ACC112 (cell line): ENCODE measurements around the gene METTL21C.

Experiments
- H2AFZ ChIP-seq: fragments of 200-600 bp; sonication (generic); one replicate; pipeline ENCODE4 v1.6.0; 2017; ENCODE audit warnings: antibody characterized with exemption, low read length; ENCODE audit not compliant: unreplicated experiment
- H3K27ac ChIP-seq: fragments of 200-600 bp; sonication (generic); 2 replicates; pipeline ENCODE4 v1.5.1; 2014; ENCODE audit warnings: low read depth, mild to moderate bottlenecking, antibody characterized with exemption, low read length, moderate library complexity
- H3K27me3 ChIP-seq: fragments of 200-600 bp; sonication (generic); 2 replicates; pipeline ENCODE4 v1.6.1; 2014; ENCODE audit warnings: mild to moderate bottlenecking, antibody characterized with exemption, low read length, moderate library complexity, mixed read lengths; ENCODE audit not compliant: insufficient read depth
- H3K36me3 ChIP-seq: fragments of 200-600 bp; sonication (generic); 2 replicates; pipeline ENCODE4 v1.6.1; 2016; ENCODE audit warnings: mild to moderate bottlenecking, antibody characterized with exemption, low read length, moderate library complexity, mixed read lengths; ENCODE audit not compliant: insufficient read depth
- H3K4me1 ChIP-seq: fragments of 200-600 bp; sonication (generic); one replicate; pipeline ENCODE4 v1.6.1; 2016; ENCODE audit warnings: low read length, mixed read lengths; ENCODE audit not compliant: insufficient read depth, unreplicated experiment, control insufficient read depth
- H3K4me3 ChIP-seq: fragments of 200-600 bp; sonication (generic); 2 replicates; pipeline ENCODE4 v1.5.1; 2014; ENCODE audit warnings: mild to moderate bottlenecking, low read depth, low read length
- H3K79me2 ChIP-seq: fragments of 200-600 bp; sonication (generic); one replicate; pipeline ENCODE4 v1.6.0; 2016; ENCODE audit warnings: low read length; ENCODE audit not compliant: control insufficient read depth, unreplicated experiment, insufficient read depth

Gene METTL21C

DNA sequence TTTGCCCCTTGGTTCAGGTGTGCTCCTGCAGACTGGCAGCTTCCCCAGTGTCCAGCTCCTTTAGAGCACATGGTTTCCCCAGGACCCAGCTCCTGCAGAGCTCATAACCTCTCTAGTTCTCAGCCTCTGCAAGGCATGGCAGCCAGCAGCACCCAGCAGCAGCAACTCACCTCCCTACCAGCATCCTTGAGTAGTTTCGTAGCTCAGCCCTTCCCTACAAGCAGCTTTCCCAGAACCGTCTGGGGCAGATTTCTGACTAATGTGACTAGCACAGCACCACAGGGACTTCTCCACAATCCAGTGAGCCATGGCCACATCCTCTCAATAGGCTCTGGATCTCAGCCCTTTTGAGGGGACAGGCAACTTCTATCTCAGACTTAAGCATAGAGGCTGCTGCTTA is 14.1 kb upstream of the METTL21C start:
- Histone ChIP-seq H3K27ac (no peak overlapping the region), H2AFZ (no peak overlapping the region)

DNA sequence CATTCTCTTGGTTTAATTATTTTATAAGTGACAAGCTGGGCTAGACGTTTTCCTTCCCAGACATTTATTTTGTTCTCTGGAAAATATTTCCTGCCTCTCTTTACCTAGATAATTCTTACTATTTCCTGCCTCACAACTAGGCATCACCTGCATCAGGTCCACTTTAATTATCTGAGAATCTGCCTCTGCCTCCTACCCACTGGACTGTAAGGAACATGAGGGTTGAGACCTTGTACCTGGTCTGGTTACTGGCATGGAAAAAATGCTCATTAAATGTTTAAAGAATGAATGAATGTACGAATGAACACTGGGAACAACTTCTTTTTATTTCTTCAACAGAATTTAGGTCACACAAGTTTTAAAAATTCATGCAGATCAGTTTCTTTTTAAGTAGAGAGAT is 13.4 kb upstream of the METTL21C start:
- peaks cover 38% of the 10 kb centered on the region for H3K4me1 ChIP-seq
- H3K27me3 ChIP-seq, result no peaks in the 10 kb centered on the region
- no peak overlapping the region for H3K4me3 ChIP-seq
- no peak overlapping the region for H2AFZ ChIP-seq
- H3K79me2 ChIP-seq, result no peaks in the 10 kb centered on the region
- H3K36me3 ChIP-seq, result no peaks in the 10 kb centered on the region
- peak overlapping the region; percentile 51 for H3K27ac ChIP-seq

More for the DNA sequence above, 14.1 kb upstream of the METTL21C start:
- H3K4me3 ChIP-seq, result no peak overlapping the region
- peaks cover 31% of the 10 kb centered on the region for H3K4me1 ChIP-seq
- no peaks in the 10 kb centered on the region for H3K36me3 ChIP-seq
- H3K79me2 ChIP-seq, result no peaks in the 10 kb centered on the region
- no peaks in the 10 kb centered on the region for H3K27me3 ChIP-seq

- Histone ChIP-seq H3K79me2 (no peaks in the 10 kb centered on the region), H3K4me3 (peak overlapping the region; percentile 35; the same call in 1 of the 2 replicates), H2AFZ (no peak overlapping the region), H3K27ac (peak overlapping the region; percentile 51), H3K36me3 (no peaks in the 10 kb centered on the region), H3K27me3 (no peaks in the 10 kb centered on the region), H3K4me1 (peaks cover 41% of the 10 kb centered on the region)
These were observed 12.6 kb upstream of the METTL21C start for GRCh38 chr13:102707467-102707866.

DNA sequence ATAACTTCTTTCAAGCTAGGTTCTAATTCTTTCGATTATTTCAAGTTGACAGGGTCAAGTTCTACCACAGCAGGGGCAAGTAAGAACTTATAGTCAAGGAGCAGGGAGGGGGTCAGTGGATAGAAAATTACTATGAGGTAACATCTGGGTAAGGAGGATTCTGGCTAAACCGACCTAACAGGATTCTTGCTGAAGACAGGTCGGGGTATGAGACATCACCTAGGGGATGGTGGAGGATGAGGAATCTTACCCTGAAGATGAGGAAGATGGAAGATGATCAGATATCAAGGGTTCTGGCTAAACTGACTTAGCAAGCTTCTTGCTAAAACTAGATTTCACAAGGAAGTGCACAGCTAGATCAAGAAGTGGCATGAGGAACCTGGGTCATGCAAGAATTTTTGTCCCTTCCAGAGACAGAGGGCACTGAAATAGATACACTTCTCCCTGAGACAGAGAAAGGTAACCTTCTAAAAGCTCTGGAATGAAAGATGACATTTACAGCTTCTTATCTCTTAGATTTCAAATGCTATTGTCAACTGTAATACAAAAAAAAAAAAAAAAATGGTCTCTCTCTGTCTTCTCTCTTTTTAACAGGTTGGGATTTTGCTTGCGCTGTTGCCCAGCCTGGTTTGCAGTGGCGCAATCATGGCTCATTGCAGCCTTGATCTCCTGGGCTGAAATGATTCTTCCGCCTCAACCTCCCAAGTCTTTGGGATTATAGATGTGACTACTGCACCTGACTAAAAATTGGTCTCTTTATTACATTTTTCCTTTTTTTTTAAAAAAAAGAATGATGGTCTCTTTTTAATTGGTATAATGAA is 9.6 kb upstream of the METTL21C start:
- Histone ChIP-seq H3K27me3 (no peaks in the 10 kb centered on the region), H3K4me3 (no peak overlapping the region)

GRCh38 chr13:102703726-102704035 is 8.8 kb upstream of the METTL21C start:
- peaks cover 59% of the 10 kb centered on the region for H3K4me1 ChIP-seq
- no peak overlapping the region for H3K4me3 ChIP-seq
- no peaks in the 10 kb centered on the region for H3K79me2 ChIP-seq

More for the DNA sequence above, 9.6 kb upstream of the METTL21C start:
- no peaks in the 10 kb centered on the region for H3K79me2 ChIP-seq
- H2AFZ ChIP-seq, result no peak overlapping the region
- no peak overlapping the region for H3K27ac ChIP-seq
- H3K4me1 ChIP-seq, result peaks cover 55% of the 10 kb centered on the region
- no peaks in the 10 kb centered on the region for H3K36me3 ChIP-seq

DNA sequence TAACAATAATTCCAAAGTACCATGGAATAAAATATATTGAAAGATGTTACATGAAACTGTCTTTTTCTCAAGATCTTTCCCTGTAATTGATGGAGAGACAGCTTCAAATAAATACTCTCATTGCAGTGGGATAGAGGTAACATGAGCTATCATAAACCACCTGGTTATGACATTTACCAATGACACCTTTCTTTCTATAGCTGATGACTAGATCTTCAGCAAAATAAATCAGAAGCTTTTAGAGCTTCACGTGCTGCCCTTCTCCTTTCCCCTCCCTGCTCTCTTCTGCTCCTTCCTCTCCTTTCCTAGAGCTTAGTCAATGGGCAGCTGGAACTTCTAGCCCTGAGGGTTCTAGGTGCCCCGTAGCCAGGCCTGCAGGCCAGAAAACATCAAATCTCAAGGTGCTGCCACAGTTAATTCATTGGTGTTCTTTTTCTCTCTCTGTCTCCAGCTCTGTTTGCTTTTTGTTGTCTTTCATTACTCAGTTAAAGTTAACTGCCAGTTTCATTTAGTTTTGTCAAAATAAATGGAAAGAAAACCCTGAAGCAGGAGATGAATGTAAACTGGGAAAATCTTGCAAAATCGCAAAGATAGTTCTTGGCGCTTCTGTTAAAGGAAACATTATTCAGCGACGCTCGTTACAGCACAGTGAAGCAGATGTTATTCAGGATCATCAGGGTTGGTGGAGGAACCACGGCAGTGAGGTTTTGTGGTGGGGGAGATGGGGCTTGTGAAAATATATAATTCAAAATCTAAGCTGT is 8.3 kb upstream of the METTL21C start:
- H3K27me3 ChIP-seq, result no peaks in the 10 kb centered on the region
- H3K36me3 ChIP-seq, result no peaks in the 10 kb centered on the region
- H3K4me3 ChIP-seq, result no peak overlapping the region
- peak overlapping the region; percentile 49 for H2AFZ ChIP-seq
- no peaks in the 10 kb centered on the region for H3K79me2 ChIP-seq
- H3K4me1 ChIP-seq, result peaks cover 56% of the 10 kb centered on the region
- no peak overlapping the region for H3K27ac ChIP-seq

More at GRCh38 chr13:102703726-102704035, 8.8 kb upstream of the METTL21C start:
- peak overlapping the region; percentile 49 for H2AFZ ChIP-seq
- H3K36me3 ChIP-seq, result no peaks in the 10 kb centered on the region
- no peak overlapping the region for H3K27ac ChIP-seq
- H3K27me3 ChIP-seq, result no peaks in the 10 kb centered on the region

DNA sequence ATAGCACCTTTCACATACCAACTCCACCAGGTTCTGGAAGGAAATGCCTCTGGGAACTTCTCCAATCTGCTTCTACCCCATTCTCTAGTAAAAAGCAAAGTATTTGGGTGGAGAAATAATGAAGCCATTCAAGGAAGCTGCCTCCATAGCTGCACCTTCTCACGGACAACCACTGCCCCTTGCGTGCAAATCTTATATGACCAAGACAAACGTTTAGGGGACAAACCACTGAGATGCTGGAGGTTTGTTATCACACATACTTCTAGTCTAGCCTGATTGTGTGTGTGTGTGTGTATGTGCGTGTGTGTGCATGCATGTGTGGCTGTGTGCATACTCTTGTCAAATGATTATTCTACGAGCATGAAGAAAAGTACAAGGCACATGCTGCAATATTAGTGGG is 6.5 kb upstream of the METTL21C start:
- no peak overlapping the region for H2AFZ ChIP-seq

GRCh38 chr13:102700088-102701031 is 5.5 kb upstream of the METTL21C start:
- Histone ChIP-seq H3K79me2 (no peaks in the 10 kb centered on the region), H3K36me3 (no peaks in the 10 kb centered on the region), H2AFZ (peak overlapping the region; percentile 32), H3K27me3 (no peaks in the 10 kb centered on the region), H3K27ac (no peak overlapping the region), H3K4me3 (no peak overlapping the region), H3K4me1 (peaks cover 40% of the 10 kb centered on the region)

More for the DNA sequence above, 6.5 kb upstream of the METTL21C start:
- H3K36me3 ChIP-seq, result no peaks in the 10 kb centered on the region
- H3K4me1 ChIP-seq, result peaks cover 43% of the 10 kb centered on the region
- no peaks in the 10 kb centered on the region for H3K27me3 ChIP-seq
- H3K79me2 ChIP-seq, result no peaks in the 10 kb centered on the region
- no peak overlapping the region for H3K4me3 ChIP-seq
- no peak overlapping the region for H3K27ac ChIP-seq

GRCh38 chr13:102699504-102699903 is 4.7 kb upstream of the METTL21C start:
- Histone ChIP-seq H2AFZ (no peak overlapping the region), H3K4me3 (no peak overlapping the region), H3K27ac (no peak overlapping the region)

DNA sequence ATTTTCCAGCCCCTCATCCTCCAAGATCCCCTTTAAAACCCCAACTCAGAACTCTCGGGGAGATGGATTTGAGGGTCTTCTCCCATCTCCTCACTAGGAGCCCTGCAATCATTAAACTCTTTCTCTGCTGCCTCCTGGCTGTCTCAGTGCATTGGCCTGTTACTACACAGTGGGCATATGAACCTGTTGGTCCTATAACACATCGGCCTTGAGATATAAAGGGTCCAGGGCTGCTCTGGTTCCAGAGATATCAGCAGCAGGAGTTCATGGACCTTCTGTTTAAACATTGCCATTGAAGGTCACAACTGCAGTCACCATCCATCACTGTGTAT is 3.8 kb upstream of the METTL21C start:
- H3K79me2 ChIP-seq, result no peaks in the 10 kb centered on the region
- no peak overlapping the region for H2AFZ ChIP-seq
- H3K4me1 ChIP-seq, result peaks cover 32% of the 10 kb centered on the region
- H3K27ac ChIP-seq, result no peak overlapping the region
- H3K27me3 ChIP-seq, result no peaks in the 10 kb centered on the region
- H3K4me3 ChIP-seq, result no peak overlapping the region
- H3K36me3 ChIP-seq, result no peaks in the 10 kb centered on the region

More at GRCh38 chr13:102699504-102699903, 4.7 kb upstream of the METTL21C start:
- no peaks in the 10 kb centered on the region for H3K36me3 ChIP-seq
- H3K79me2 ChIP-seq, result no peaks in the 10 kb centered on the region
- H3K27me3 ChIP-seq, result no peaks in the 10 kb centered on the region
- H3K4me1 ChIP-seq, result peaks cover 33% of the 10 kb centered on the region
